G401 (cell line): ENCODE measurements around the gene WAC. TPM values are rescaled to one million over a fixed set of nuclear protein-coding genes. Genes with fewer than 3 reads are reported as not detected.
"Not testable (repeated sequence)": the region's sequence is repeated elsewhere in the genome, so short reads cannot be mapped to it uniquely, and the experiment has no call there.

Source experiments
- DNase-seq: peaks from one replicate; pipeline ENCODE4 v3.0.0-alpha.2; 2015; ENCODE audit warnings: low spot score
- in situ Hi-C: cut with HindIII; loops from 2 replicates; pipeline ENCODE4 v1.10.0; 2016; ENCODE audit warnings: low sequenced_read_pairs, mixed read lengths
- total RNA-seq: library from RNA; depleted of rRNA; stranded (reverse); fragments of >200 nt; shearing (Covaris generic); gene quantifications from 2 replicates; pipeline ENCODE4 v1.2.3, GENCODE V29; 2014; rRNA removed

Gene WAC
- total RNA-seq, 1 experiment from 2014 or later: 56.5 TPM

DNA sequence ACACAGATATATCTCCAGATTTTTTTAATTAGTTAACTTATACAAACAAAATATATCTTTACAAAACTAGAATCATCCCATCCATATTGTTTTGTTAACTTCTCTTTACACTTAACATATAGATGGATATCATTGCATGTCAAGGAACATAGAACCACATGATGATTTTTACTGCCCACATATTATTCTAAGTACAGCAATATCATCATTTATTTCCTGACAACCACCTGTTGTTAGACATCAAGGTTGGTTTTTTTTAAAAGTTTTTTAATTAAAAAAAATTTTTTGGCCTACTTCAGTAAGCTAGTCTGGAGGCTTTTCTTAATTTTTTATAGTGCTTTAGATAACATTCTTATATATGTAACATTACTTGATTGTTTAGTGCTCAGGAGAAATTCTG, 105.5 kb downstream of the WAC start:
- in situ Hi-C loops: no loop called here
- no peak for DNase-seq

DNA sequence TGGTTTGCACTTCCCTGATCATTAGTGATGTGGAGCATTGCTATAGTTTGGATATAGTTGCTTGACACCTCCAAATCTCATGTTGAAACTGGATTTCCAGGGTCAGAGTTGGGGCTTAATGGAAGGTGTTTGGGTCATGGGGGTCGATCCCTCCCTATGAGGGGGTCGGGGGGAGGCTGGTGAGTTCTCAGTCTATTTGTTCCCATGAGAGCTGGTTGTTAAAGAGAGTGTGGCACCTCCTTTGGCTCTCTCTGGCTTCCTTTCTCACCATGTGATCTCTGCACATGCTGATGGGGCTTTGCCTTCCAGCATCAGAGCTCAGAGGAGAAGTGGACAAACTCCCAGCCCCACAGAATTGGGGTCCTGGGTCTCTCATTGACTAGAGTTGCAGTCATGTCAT, 107.6 kb downstream of the WAC start:
- in situ Hi-C loops: no loop called here
- DNase-seq: no peak

DNA sequence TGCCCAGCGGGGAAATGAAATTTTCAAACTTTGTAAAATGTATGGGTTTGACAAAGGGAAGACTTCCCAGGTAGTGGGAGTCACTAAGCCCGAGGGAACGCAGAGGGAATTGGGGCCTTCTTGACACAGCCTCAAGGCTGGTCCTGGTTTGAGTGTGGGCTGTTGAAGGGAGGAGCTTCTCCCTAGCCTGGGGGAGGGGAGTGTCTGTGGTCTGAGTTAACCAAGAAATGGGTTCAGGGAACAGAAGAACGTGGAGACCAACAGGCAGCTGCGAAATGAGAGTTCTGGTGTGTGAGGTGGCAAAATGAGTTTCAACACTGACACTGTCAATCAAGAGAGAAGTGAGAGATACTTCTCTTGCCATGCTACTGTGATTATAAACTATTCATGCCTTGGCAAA, 111.7 kb downstream of the WAC start:
- in situ Hi-C loops: no loop called here
- DNase-seq: no peak

DNA sequence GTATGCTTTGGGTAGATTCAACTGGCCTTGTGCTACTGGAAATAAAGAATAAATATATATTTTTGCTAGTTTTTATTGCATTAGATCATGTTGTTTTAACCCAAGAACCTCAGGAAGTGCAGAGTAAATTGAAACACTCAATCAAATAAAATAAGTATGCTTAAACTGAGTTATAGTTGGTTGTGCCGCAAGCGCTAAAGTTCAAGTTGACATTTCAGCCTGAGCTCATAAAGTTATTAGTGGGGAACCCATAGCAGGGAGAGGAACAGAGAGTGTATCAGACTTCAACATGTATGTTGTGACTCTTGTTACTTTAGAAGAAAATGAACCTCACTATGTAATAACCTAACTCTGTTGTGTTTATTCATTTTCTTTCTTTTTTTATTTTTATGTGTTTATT, 119.2 kb downstream of the WAC start:
- in situ Hi-C loops: no loop called here
- no peak for DNase-seq

DNA sequence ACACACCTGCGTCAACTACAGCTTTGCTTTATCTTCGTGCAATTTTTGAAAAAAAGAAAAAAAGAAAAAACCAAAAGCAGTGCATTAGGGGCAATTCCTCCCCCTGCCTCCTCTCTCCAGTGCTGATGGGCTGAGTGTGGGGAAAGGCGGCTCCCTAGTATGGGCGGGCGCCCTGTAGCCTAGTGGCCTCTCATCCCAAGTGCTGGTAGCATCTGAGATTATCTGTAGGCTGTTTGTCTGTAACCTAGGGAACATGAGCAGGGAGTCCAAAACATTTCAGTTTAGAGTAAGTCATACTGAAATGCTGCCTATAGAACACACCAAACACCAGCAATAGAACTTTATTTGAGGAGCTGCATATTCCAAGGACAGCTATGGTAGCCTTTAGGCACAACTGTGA, 119.8 kb downstream of the WAC start:
- no peak for DNase-seq
- in situ Hi-C loops: no loop called here

DNA sequence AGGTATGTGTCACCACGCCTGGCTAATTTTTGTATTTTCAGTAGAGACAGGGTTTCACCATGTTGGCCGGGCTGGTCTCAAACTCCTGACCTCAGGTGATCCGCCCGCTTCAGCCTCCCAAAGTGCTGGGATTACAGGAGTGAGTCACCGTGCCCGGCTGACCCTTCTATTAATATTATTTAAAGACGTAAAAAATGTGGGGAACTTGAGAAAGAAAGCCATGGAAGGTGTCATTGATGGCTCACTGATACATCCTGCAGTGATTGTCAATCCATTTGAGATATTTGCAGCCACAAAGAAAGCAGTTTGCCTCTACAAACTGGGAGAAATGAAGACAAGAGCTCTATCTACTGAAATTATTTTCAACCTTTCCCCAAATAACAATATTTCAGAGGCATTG, 125.9 kb downstream of the WAC start:
- in situ Hi-C loops, DNase-seq: not testable (repeated sequence)

DNA sequence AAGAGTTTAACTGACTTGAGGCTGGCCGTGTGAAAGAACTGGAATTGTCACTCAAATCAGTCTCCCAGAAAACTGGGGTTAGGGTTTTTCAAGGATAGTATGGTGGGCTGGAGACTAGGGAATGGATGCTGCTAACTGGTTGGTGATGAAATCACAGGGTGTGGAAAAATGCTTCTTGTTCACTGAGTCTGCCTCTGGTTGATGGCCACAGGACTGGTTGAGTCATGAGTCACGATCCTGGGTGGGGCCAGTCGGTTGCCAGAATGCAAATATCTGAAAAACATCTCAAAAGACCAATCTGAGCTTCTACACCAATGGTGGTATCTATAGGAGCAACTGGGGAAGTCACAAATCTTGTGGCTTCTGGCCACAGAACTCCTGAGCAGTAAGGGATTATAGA, 128.1 kb downstream of the WAC start:
- no peak for DNase-seq
- in situ Hi-C loops: no loop called here

GRCh38 chr10:28663576-28664368, 130.9 kb downstream of the WAC start:
- in situ Hi-C loops: no loop called here
- peak; percentile 89 for DNase-seq

GRCh38 chr10:28664369-28664740, 131.4 kb downstream of the WAC start:
- no peak for DNase-seq
- in situ Hi-C loops: no loop called here

- DNase-seq: no peak
- in situ Hi-C loops: no loop called here
Measured at GRCh38 chr10:28666751-28667467, 134.0 kb downstream of the WAC start.

- no peak for DNase-seq
Measured at GRCh38 chr10:28668363-28669226, 135.7 kb downstream of the WAC start.

GRCh38 chr10:28669227-28670173, 136.6 kb downstream of the WAC start:
- in situ Hi-C loops: no loop called here
- DNase-seq: no peak

More at GRCh38 chr10:28668363-28669226, 135.7 kb downstream of the WAC start:
- in situ Hi-C loops: no loop called here

Other genes with a start within 250 kb of the WAC start
- 0.31 TPM in 1 of 2 replicates, not detected in the other for gene MPP7, start 230.1 kb upstream of the WAC start, total RNA-seq
- gene BAMBI, start 144.4 kb downstream of the WAC start, total RNA-seq: 230 and 279 TPM in 2 replicates